NCI-H2196 (cell line): Measurements from ENCODE around the gene SULF2.

Experiments
- DNase-seq: peaks from one replicate; lab custom pipeline; 2025; ENCODE audit not compliant: unreplicated experiment; lab: John Stamatoyannopoulos, UW

Gene SULF2

GRCh38 chr20:47785854-47786764, 828 bp upstream of the SULF2 start:
- peak; percentile 53 for DNase-seq

- DNase-seq = no peak
Observed at GRCh38 chr20:47784599-47785310, 526 bp downstream of the SULF2 start.

- DNase-seq = no peak
Observed at GRCh38 chr20:47783828-47784598, 1.3 kb downstream of the SULF2 start.

GRCh38 chr20:47782920-47783552, 2.2 kb downstream of the SULF2 start:
- DNase-seq = no peak

GRCh38 chr20:47782076-47782475, 3.2 kb downstream of the SULF2 start:
- DNase-seq = no peak

- peak; percentile 78 for DNase-seq
Observed at GRCh38 chr20:47781632-47782031, 3.6 kb downstream of the SULF2 start.

GRCh38 chr20:47780720-47781389, 4.4 kb downstream of the SULF2 start:
- DNase-seq = no peak

- DNase-seq = no peak
Observed at GRCh38 chr20:47778398-47779354, 6.6 kb downstream of the SULF2 start.

- no peak for DNase-seq
Observed at GRCh38 chr20:47777220-47777619, 8.1 kb downstream of the SULF2 start.

- no peak for DNase-seq
Observed at GRCh38 chr20:47776639-47777038, 8.6 kb downstream of the SULF2 start.

GRCh38 chr20:47775841-47776240, 9.4 kb downstream of the SULF2 start:
- DNase-seq = no peak

GRCh38 chr20:47775039-47775438, 10.2 kb downstream of the SULF2 start:
- no peak for DNase-seq

- DNase-seq = no peak
Observed at GRCh38 chr20:47774131-47774777, 11.0 kb downstream of the SULF2 start.

GRCh38 chr20:47773371-47773786, 11.9 kb downstream of the SULF2 start:
- DNase-seq = peak; percentile 22

GRCh38 chr20:47770935-47771334, 14.3 kb downstream of the SULF2 start:
- no peak for DNase-seq

- DNase-seq = no peak
Observed at GRCh38 chr20:47768016-47768824, 17.1 kb downstream of the SULF2 start.

GRCh38 chr20:47765691-47766594, 19.3 kb downstream of the SULF2 start:
- no peak for DNase-seq
